ENCODE results near the gene TFDP2. TPM values are rescaled to one million over a fixed set of nuclear protein-coding genes. Genes with fewer than 3 reads are reported as not detected.
"Not testable (repeated sequence)": the region's sequence is repeated elsewhere in the genome, so short reads cannot be mapped to it uniquely, and the experiment has no call there.

The TFDP2 gene
- total and polyA plus RNA-seq, 7 experiments from 2014 or later = 23.7 to 44.7 (median 40.6) TPM

DNA sequence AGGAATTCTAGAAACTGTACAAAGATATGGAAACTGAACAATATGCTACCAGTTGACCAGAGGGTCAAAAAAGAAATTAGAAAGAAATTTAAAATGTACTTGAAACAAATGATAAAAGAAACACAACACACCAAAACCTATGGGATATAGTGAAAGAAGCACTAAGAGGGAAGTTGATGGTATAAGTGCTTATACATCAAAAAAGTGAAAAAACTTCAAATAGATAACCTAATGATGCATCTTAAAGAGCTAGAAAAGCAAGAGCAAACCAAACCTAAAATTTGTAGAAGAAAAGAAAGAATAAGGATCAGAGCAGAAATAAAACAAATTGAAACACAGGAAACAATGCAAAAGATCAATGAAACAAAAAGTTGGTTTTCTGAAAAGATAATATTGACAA is 68.2 kb downstream of the TFDP2 start:
- Mint-ChIP-seq H3K4me1 (peaks cover 0 to 6% (median 4%) of the 10 kb centered on the region in 7 donors), H3K27ac (no peak overlapping the region), H3K9me3 (peaks cover 0 to 40% (median 9%) of the 10 kb centered on the region in 11 donors), H3K4me3 (no peak overlapping the region), H3K27me3 (peaks cover 0 to 11% (median 0%) of the 10 kb centered on the region in 5 donors), H3K36me3 (peaks cover 0 to 71% (median 65%) of the 10 kb centered on the region in 5 donors)
- Histone ChIP-seq H3K4me3 (ENCODE audit: low read length) (no peak overlapping the region), H3K36me3 (ENCODE audit: control insufficient read depth in 2 of 3, insufficient read depth in 3 of 3, low read length in 3 of 3) (no peaks in the 10 kb centered on the region), H3K9me3 (ENCODE audit: control insufficient read depth in 2 of 3, low read length in 3 of 3) (no peaks in the 10 kb centered on the region), H3K27ac (ENCODE audit: low read depth, low read length) (no peak overlapping the region), H3K4me1 (ENCODE audit: control insufficient read depth in 2 of 2, insufficient read depth in 2 of 2, low read length in 2 of 2) (no peaks in the 10 kb centered on the region), H3K27me3 (ENCODE audit: control insufficient read depth in 2 of 2, insufficient read depth in 2 of 2, low read length in 2 of 2) (no peaks in the 10 kb centered on the region)
- intact Hi-C loops (cut with micrococcal nuclease) = no loop called here
- ChIA-PET CTCF (no interaction called here), POLR2A (no interaction called here)
- DNase-seq = no peak
- ATAC-seq = no peak

DNA sequence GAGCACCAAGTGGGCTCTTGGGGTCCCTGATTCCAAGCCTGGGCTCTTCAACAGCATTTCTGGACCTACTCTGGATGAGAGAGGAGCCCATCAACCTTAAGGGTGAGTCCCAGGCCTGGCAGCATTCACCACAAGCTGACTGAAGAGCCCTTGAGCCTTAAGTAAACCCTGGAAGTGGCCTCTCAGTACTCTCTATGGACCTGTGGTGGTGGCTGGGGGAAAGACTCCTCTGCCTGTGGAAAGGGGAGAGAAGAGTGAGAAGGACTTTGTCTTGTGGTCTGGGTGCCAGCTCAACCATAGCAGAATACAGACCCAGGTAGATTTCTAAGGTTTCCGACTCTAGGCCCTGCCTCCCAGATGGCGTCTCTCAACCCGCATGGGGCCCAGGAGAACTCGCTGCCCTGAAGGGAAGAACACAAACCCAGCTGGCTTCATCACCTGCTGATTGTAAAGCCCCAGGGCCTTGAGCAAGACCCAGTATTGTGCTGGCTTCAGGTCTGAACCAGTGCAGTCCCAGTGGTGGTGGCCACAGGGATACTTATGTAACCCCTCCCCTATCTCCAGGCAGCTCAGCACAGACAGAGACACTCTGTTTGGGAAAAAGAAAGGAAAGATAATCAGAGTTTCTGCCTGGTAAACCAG is 71.4 kb downstream of the TFDP2 start:
- intact Hi-C loops (cut with micrococcal nuclease) = no loop called here

DNA sequence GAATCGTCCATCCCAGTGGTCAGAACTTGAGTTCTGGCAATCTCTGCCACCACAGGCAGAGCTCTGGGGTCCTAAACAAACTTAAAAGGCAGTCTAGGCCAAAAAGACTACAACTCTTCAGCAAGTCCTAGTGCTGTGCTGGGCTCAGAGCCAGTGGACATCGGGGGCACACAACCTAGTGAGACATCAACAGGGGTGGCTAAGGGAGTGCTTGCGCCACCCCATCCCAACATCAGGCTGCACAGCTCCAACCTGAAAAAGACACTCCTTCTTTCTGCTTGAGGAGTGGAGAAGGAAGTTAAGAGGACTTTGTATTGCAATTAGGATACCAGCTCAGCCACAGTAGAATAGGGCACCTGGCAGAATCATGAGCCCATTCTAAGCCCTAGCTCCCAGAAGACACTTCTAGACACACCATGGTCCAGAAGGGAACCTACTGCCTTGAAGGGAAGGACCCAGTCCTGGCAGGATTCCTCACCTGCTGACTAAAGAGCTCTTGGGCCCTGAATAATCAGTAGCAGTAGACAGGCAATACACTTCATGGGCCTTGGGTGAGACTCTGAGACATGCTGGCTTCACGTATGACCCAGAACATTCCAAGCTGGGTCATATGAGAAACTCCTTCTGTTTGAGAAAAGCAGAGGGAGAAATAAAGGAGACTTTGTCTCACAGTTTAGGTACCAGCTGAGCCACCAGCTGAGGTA is 72.0 kb downstream of the TFDP2 start:
- H3K9me3 ChIP-seq (ENCODE audit: control insufficient read depth in 2 of 3, low read length in 3 of 3) = no peaks in the 10 kb centered on the region
- H3K27ac ChIP-seq (ENCODE audit: low read depth, low read length) = no peak overlapping the region
- Mint-ChIP-seq H3K4me3 (no peak overlapping the region), H3K27me3 (peaks cover 0 to 5% (median 0%) of the 10 kb centered on the region in 5 donors), H3K9me3 (peaks cover 0 to 19% (median 6%) of the 10 kb centered on the region in 11 donors), H3K36me3 (peaks cover 0 to 55% (median 51%) of the 10 kb centered on the region in 5 donors), H3K27ac (no peak overlapping the region), H3K4me1 (peaks cover 0 to 6% (median 4%) of the 10 kb centered on the region in 7 donors)
- ChIA-PET CTCF (no interaction called here), POLR2A (no interaction called here)
- no peaks in the 10 kb centered on the region for H3K36me3 ChIP-seq (ENCODE audit: control insufficient read depth in 2 of 3, insufficient read depth in 3 of 3, low read length in 3 of 3)
- no peak overlapping the region for H3K4me3 ChIP-seq (ENCODE audit: low read length)
- DNase-seq = no peak
- H3K4me1 ChIP-seq (ENCODE audit: control insufficient read depth in 2 of 2, insufficient read depth in 2 of 2, low read length in 2 of 2) = no peaks in the 10 kb centered on the region
- no peaks in the 10 kb centered on the region for H3K27me3 ChIP-seq (ENCODE audit: control insufficient read depth in 2 of 2, insufficient read depth in 2 of 2, low read length in 2 of 2)
- no peak for ATAC-seq
- intact Hi-C loops (cut with micrococcal nuclease) = no loop called here

More for the DNA sequence above, 71.4 kb downstream of the TFDP2 start:
- Mint-ChIP-seq H3K27me3 (peaks cover 0 to 5% (median 0%) of the 10 kb centered on the region in 5 donors), H3K9me3 (peaks cover 0 to 24% (median 6%) of the 10 kb centered on the region in 11 donors), H3K27ac (peak overlapping the region in 1 of 9 donors; percentile 7), H3K36me3 (peaks cover 0 to 58% (median 45%) of the 10 kb centered on the region in 5 donors), H3K4me1 (peaks cover 0 to 6% (median 4%) of the 10 kb centered on the region in 7 donors), H3K4me3 (no peak overlapping the region)
- ChIA-PET CTCF (no interaction called here), POLR2A (no interaction called here)
- no peak overlapping the region for H3K27ac ChIP-seq (ENCODE audit: low read depth, low read length)
- ATAC-seq (no peak), DNase-seq (no peak)
- no peaks in the 10 kb centered on the region for H3K4me1 ChIP-seq (ENCODE audit: control insufficient read depth in 2 of 2, insufficient read depth in 2 of 2, low read length in 2 of 2)
- no peaks in the 10 kb centered on the region for H3K27me3 ChIP-seq (ENCODE audit: control insufficient read depth in 2 of 2, insufficient read depth in 2 of 2, low read length in 2 of 2)
- no peak overlapping the region for H3K4me3 ChIP-seq (ENCODE audit: low read length)
- no peaks in the 10 kb centered on the region for H3K36me3 ChIP-seq (ENCODE audit: control insufficient read depth in 2 of 3, insufficient read depth in 3 of 3, low read length in 3 of 3)
- H3K9me3 ChIP-seq (ENCODE audit: control insufficient read depth in 2 of 3, low read length in 3 of 3) = no peaks in the 10 kb centered on the region

DNA sequence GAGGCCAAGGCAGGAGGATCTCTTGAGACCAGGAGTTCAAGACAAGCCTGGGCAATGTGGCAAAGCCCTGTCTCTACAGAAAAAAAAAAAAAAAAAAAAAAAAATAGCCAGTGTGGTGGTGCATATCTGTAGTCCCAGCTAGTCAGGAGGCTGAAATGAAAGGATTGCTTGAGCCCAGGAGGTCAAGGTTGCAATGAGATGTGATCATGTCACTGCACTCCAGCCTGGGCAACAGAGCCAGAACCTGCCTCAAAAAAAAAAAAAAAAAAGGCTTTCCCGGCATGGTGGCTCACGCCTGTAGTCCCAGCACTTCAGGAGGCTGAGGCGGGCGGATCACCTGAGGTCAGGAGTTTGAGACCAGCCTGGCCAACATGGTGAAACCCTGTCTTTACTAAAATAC is 73.7 kb downstream of the TFDP2 start:
- H3K36me3 ChIP-seq (ENCODE audit: control insufficient read depth in 2 of 3, insufficient read depth in 3 of 3, low read length in 3 of 3); H3K4me3 Mint-ChIP-seq; H3K27me3 Mint-ChIP-seq; DNase-seq; H3K4me3 ChIP-seq (ENCODE audit: low read length); H3K4me1 ChIP-seq (ENCODE audit: control insufficient read depth in 2 of 2, insufficient read depth in 2 of 2, low read length in 2 of 2); CTCF ChIA-PET; intact Hi-C loops (cut with micrococcal nuclease); H3K27me3 ChIP-seq (ENCODE audit: control insufficient read depth in 2 of 2, insufficient read depth in 2 of 2, low read length in 2 of 2); POLR2A ChIA-PET; H3K27ac ChIP-seq (ENCODE audit: low read depth, low read length); H3K9me3 ChIP-seq (ENCODE audit: control insufficient read depth in 2 of 3, low read length in 3 of 3); ATAC-seq; H3K4me1 Mint-ChIP-seq; H3K27ac Mint-ChIP-seq: not testable (repeated sequence)
- Mint-ChIP-seq H3K36me3 (peaks cover 0 to 50% (median 43%) of the 10 kb centered on the region in 5 donors), H3K9me3 (peaks cover 0 to 14% (median 6%) of the 10 kb centered on the region in 11 donors)

DNA sequence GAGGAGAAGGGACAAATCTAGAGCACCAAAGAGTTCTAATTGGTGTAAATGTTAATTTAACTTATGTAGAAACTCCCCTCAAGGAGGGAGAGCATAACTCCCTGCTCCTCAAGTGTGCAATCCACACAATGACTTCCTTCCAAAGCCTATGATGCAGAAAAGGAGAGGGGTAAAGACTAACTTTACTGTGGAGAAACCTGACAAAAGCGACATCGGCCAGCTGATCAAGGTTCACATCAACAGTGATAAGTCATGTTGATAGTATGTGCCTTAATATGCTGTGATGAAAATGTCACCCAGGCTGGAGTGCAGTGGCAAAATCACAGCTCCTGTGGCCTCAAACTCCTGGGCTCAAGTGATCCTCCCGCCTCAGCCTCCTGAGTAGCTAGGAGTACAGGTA is 76.5 kb downstream of the TFDP2 start:
- no peak for ATAC-seq
- intact Hi-C loops (cut with micrococcal nuclease) = no loop called here
- H3K4me1 ChIP-seq (ENCODE audit: control insufficient read depth in 2 of 2, insufficient read depth in 2 of 2, low read length in 2 of 2) = no peaks in the 10 kb centered on the region
- ChIA-PET CTCF (no interaction called here), POLR2A (no interaction called here)
- peaks cover 0 to 31% (median 20%) of the 10 kb centered on the region in 5 donors for H3K36me3 Mint-ChIP-seq
- H3K9me3 Mint-ChIP-seq = no peaks in the 10 kb centered on the region
- H3K27me3 Mint-ChIP-seq = no peaks in the 10 kb centered on the region
- peaks cover 0 to 6% (median 0%) of the 10 kb centered on the region in 7 donors for H3K4me1 Mint-ChIP-seq
- H3K27me3 ChIP-seq (ENCODE audit: control insufficient read depth in 2 of 2, insufficient read depth in 2 of 2, low read length in 2 of 2) = no peaks in the 10 kb centered on the region
- no peak overlapping the region for H3K27ac ChIP-seq (ENCODE audit: low read depth, low read length)
- no peaks in the 10 kb centered on the region for H3K36me3 ChIP-seq (ENCODE audit: control insufficient read depth in 2 of 3, insufficient read depth in 3 of 3, low read length in 3 of 3)
- H3K27ac Mint-ChIP-seq = no peak overlapping the region
- no peaks in the 10 kb centered on the region for H3K9me3 ChIP-seq (ENCODE audit: control insufficient read depth in 2 of 3, low read length in 3 of 3)
- no peak overlapping the region for H3K4me3 ChIP-seq (ENCODE audit: low read length)
- H3K4me3 Mint-ChIP-seq = no peak overlapping the region
- no peak for DNase-seq

DNA sequence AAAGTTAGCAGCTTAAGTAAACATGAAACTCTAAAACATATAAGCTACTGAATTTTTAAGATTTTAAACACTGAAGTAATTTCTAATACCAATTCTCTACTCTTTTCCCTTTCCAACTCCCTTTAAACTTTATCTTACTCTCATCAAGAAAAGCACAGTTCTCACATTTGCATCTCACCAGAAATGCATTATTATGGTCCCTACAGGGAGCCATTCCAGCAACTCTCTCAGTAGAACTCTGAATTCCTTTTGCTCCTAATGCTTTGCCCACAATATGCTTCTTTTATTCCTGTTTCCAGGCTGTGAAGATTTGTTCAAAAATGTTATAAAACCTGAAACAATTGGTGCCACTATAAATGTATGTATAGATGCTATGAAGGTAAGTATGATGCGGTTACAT is 83.4 kb downstream of the TFDP2 start:
- Histone ChIP-seq H3K4me1 (ENCODE audit: control insufficient read depth in 2 of 2, insufficient read depth in 2 of 2, low read length in 2 of 2) (no peaks in the 10 kb centered on the region), H3K27ac (ENCODE audit: low read depth, low read length) (no peak overlapping the region), H3K4me3 (ENCODE audit: low read length) (no peak overlapping the region), H3K27me3 (ENCODE audit: control insufficient read depth in 2 of 2, insufficient read depth in 2 of 2, low read length in 2 of 2) (no peaks in the 10 kb centered on the region), H3K9me3 (ENCODE audit: control insufficient read depth in 2 of 3, low read length in 3 of 3) (no peaks in the 10 kb centered on the region), H3K36me3 (ENCODE audit: control insufficient read depth in 2 of 3, insufficient read depth in 3 of 3, low read length in 3 of 3) (no peaks in the 10 kb centered on the region)
- ChIA-PET CTCF (interaction anchor here (1.3 kb wide), 1 partner anchor 1054 kb away, joined by 3 read pairs; no protein-coding TSS in a partner anchor), POLR2A (no interaction called here)
- no peaks in the 10 kb centered on the region for H3K27me3 Mint-ChIP-seq
- H3K36me3 Mint-ChIP-seq = peaks cover 0 to 35% (median 12%) of the 10 kb centered on the region in 5 donors
- no peak overlapping the region for H3K27ac Mint-ChIP-seq
- ATAC-seq (no peak), DNase-seq (no peak)
- no peaks in the 10 kb centered on the region for H3K9me3 Mint-ChIP-seq
- no peak overlapping the region for H3K4me3 Mint-ChIP-seq
- intact Hi-C loops (cut with micrococcal nuclease) = no loop called here
- H3K4me1 Mint-ChIP-seq = no peaks in the 10 kb centered on the region
